ENCODE results near the gene CBX4.
A peak's percentile ranks its signal among the peaks of the same experiment; 100 is the strongest.

CBX4 gene

GRCh38 chr17:79841369-79842135 lies 2.3 kb upstream of the CBX4 start:
- no peak for DNase-seq (ENCODE audit: low spot score)

- DNase-seq (ENCODE audit: low spot score): no peak
Observed at GRCh38 chr17:79840989-79841286, 1.7 kb upstream of the CBX4 start.

GRCh38 chr17:79840269-79840988 lies 1.2 kb upstream of the CBX4 start:
- DNase-seq (ENCODE audit: low spot score): no peak

GRCh38 chr17:79838522-79839274 lies 542 bp downstream of the CBX4 start:
- DNase-seq (ENCODE audit: low spot score): peak; percentile 79

- DNase-seq (ENCODE audit: low spot score): no peak
Observed at GRCh38 chr17:79837888-79838521, 1.2 kb downstream of the CBX4 start.

- no peak for DNase-seq (ENCODE audit: low spot score)
Observed at GRCh38 chr17:79836972-79837887, 2.0 kb downstream of the CBX4 start.

GRCh38 chr17:79836510-79836971 lies 2.7 kb downstream of the CBX4 start:
- DNase-seq (ENCODE audit: low spot score): no peak

GRCh38 chr17:79835953-79836509 lies 3.2 kb downstream of the CBX4 start:
- no peak for DNase-seq (ENCODE audit: low spot score)

GRCh38 chr17:79835470-79835899 lies 3.8 kb downstream of the CBX4 start:
- no peak for DNase-seq (ENCODE audit: low spot score)

GRCh38 chr17:79834565-79835469 lies 4.4 kb downstream of the CBX4 start:
- DNase-seq (ENCODE audit: low spot score): no peak

GRCh38 chr17:79833744-79834564 lies 5.3 kb downstream of the CBX4 start:
- no peak for DNase-seq (ENCODE audit: low spot score)

GRCh38 chr17:79833110-79833450 lies 6.2 kb downstream of the CBX4 start:
- no peak for DNase-seq (ENCODE audit: low spot score)

- no peak for DNase-seq (ENCODE audit: low spot score)
Observed at GRCh38 chr17:79832218-79833109, 6.8 kb downstream of the CBX4 start.

GRCh38 chr17:79831265-79832217 lies 7.7 kb downstream of the CBX4 start:
- DNase-seq (ENCODE audit: low spot score): peak; percentile 82

- DNase-seq (ENCODE audit: low spot score): no peak
Observed at GRCh38 chr17:79830763-79831264, 8.4 kb downstream of the CBX4 start.

GRCh38 chr17:79830303-79830702 lies 8.9 kb downstream of the CBX4 start:
- no peak for DNase-seq (ENCODE audit: low spot score)

- DNase-seq (ENCODE audit: low spot score): no peak
Observed at GRCh38 chr17:79829457-79829856, 9.8 kb downstream of the CBX4 start.
